Astrocyte (in vitro differentiated cells and primary cell): ENCODE data around the gene WNT3A. TPM values are rescaled to one million over a fixed set of nuclear protein-coding genes. Genes with fewer than 3 reads are reported as not detected.

Experiments
- DNase-seq: peaks from one replicate; pipeline ENCODE4 v3.0.0-alpha.2; 2010; ENCODE audit warnings: low read depth
- FAIRE-seq: peaks from 2 replicates; lab custom pipeline; 2011; peaks lifted over from hg19 to GRCh38; lab: Jason Lieb, UNC
- H2AFZ ChIP-seq: 2 replicates; pipeline ENCODE4 v1.6.0; 2012; ENCODE audit warnings: low read depth, low read length, inconsistent platforms
- H3K27ac ChIP-seq: 2 replicates; pipeline ENCODE4 v1.5.1; 2011; ENCODE audit warnings: low read depth, low read length, inconsistent platforms
- H3K27me3 ChIP-seq: 2 replicates; pipeline ENCODE4 v1.6.0; 2011; ENCODE audit warnings: low read length, inconsistent platforms; ENCODE audit not compliant: insufficient read depth
- H3K36me3 ChIP-seq: 2 replicates; pipeline ENCODE4 v1.5.1; 2011; ENCODE audit warnings: low read length, inconsistent platforms; ENCODE audit not compliant: insufficient read depth
- H3K4me1 ChIP-seq: 2 replicates; pipeline ENCODE4 v1.5.1; 2011; ENCODE audit warnings: low read length, inconsistent platforms; ENCODE audit not compliant: insufficient read depth
- H3K4me2 ChIP-seq: 2 replicates; pipeline ENCODE4 v1.6.0; 2012; ENCODE audit warnings: low read length, inconsistent platforms
- H3K4me3 ChIP-seq: 2 replicates; pipeline ENCODE4 v1.5.1; 2011; ENCODE audit warnings: low read depth, mild to moderate bottlenecking, low read length, inconsistent platforms; ENCODE audit not compliant: insufficient read depth
- H3K79me2 ChIP-seq: 2 replicates; pipeline ENCODE4 v1.6.0; 2012; ENCODE audit warnings: mild to moderate bottlenecking, low read length, inconsistent platforms; ENCODE audit not compliant: insufficient read depth
- H3K9ac ChIP-seq: 2 replicates; pipeline ENCODE4 v1.6.0; 2012; ENCODE audit warnings: mild to moderate bottlenecking, low read length, inconsistent platforms
- H3K9me3 ChIP-seq: 2 replicates; pipeline ENCODE4 v1.5.1; 2012; ENCODE audit warnings: low read depth, mild to moderate bottlenecking, low read length, inconsistent platforms; ENCODE audit not compliant: insufficient read depth
- H4K20me1 ChIP-seq: 2 replicates; pipeline ENCODE4 v1.6.0; 2012; ENCODE audit warnings: low read length, inconsistent platforms; ENCODE audit not compliant: insufficient read depth
- H3K27ac Mint-ChIP-seq: one replicate; pipeline ENCODE4 v1.8.0; 2021; ENCODE audit warnings: mild to moderate bottlenecking, mixed read lengths; ENCODE audit not compliant: unreplicated experiment
- H3K27me3 Mint-ChIP-seq: one replicate; pipeline ENCODE4 v1.8.0; 2021; ENCODE audit warnings: low read depth, mixed read lengths; ENCODE audit not compliant: unreplicated experiment
- H3K36me3 Mint-ChIP-seq: one replicate; pipeline ENCODE4 v1.8.0; 2021; ENCODE audit warnings: low read depth, mixed read lengths; ENCODE audit not compliant: unreplicated experiment
- H3K4me1 Mint-ChIP-seq: one replicate; pipeline ENCODE4 v1.8.0; 2021; ENCODE audit warnings: low read depth, mixed read lengths; ENCODE audit not compliant: unreplicated experiment
- H3K4me3 Mint-ChIP-seq: one replicate; pipeline ENCODE4 v1.8.0; 2021; ENCODE audit warnings: mild to moderate bottlenecking, moderate library complexity, mixed read lengths; ENCODE audit not compliant: unreplicated experiment
- H3K9me3 Mint-ChIP-seq: one replicate; pipeline ENCODE4 v1.8.0; 2021; ENCODE audit warnings: mild to moderate bottlenecking, mixed read lengths; ENCODE audit not compliant: unreplicated experiment
- EZH2 ChIP-seq: IDR thresholded peaks from 2 replicates; pipeline ENCODE4 v1.6.1; 2012; ENCODE audit warnings: mild to moderate bottlenecking, low read length, inconsistent platforms; ENCODE audit not compliant: insufficient read depth
- total RNA-seq: library from RNA; stranded (reverse); gene quantifications from 2 replicates; pipeline ENCODE4 v1.2.1, GENCODE V29; 2021
- TF ChIP-seq, protein P1 (sequence below): IDR thresholded peaks from 2 replicates; pipeline ENCODE4 v1.5.1; 2011; ENCODE audit warnings: low read depth, mild to moderate bottlenecking, inconsistent platforms, low read length, moderate library complexity; ENCODE audit not compliant: insufficient read depth

Gene WNT3A
- total RNA-seq, 1 donor from 2014 or later, result not detected

GRCh38 chr1:228074954-228075730 lies 68.3 kb downstream of the WNT3A start:
- H3K9me3 ChIP-seq, result no peaks in the 10 kb centered on the region
- TF ChIP-seq EZH2, result no peak
- TF ChIP-seq, protein P1, sequence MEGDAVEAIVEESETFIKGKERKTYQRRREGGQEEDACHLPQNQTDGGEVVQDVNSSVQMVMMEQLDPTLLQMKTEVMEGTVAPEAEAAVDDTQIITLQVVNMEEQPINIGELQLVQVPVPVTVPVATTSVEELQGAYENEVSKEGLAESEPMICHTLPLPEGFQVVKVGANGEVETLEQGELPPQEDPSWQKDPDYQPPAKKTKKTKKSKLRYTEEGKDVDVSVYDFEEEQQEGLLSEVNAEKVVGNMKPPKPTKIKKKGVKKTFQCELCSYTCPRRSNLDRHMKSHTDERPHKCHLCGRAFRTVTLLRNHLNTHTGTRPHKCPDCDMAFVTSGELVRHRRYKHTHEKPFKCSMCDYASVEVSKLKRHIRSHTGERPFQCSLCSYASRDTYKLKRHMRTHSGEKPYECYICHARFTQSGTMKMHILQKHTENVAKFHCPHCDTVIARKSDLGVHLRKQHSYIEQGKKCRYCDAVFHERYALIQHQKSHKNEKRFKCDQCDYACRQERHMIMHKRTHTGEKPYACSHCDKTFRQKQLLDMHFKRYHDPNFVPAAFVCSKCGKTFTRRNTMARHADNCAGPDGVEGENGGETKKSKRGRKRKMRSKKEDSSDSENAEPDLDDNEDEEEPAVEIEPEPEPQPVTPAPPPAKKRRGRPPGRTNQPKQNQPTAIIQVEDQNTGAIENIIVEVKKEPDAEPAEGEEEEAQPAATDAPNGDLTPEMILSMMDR, result no peak
- H4K20me1 ChIP-seq, result peaks cover 36% of the 10 kb centered on the region
- no peak overlapping the region for H3K4me3 Mint-ChIP-seq
- H3K4me2 ChIP-seq, result no peak overlapping the region
- no peak overlapping the region for H2AFZ ChIP-seq
- no peak overlapping the region for H3K27ac ChIP-seq
- H3K4me1 ChIP-seq, result no peaks in the 10 kb centered on the region
- H3K4me1 Mint-ChIP-seq, result no peaks in the 10 kb centered on the region
- FAIRE-seq, result no peak
- H3K9me3 Mint-ChIP-seq, result peaks cover 4% of the 10 kb centered on the region
- H3K9ac ChIP-seq, result no peak overlapping the region
- H3K4me3 ChIP-seq, result no peak overlapping the region
- H3K27me3 ChIP-seq, result no peaks in the 10 kb centered on the region
- peaks cover 41% of the 10 kb centered on the region for H3K27me3 Mint-ChIP-seq
- H3K27ac Mint-ChIP-seq, result no peak overlapping the region
- no peaks in the 10 kb centered on the region for H3K36me3 ChIP-seq
- H3K36me3 Mint-ChIP-seq, result no peaks in the 10 kb centered on the region
- peaks cover 6% of the 10 kb centered on the region for H3K79me2 ChIP-seq
- DNase-seq, result no peak

GRCh38 chr1:228075801-228076271 lies 69.0 kb downstream of the WNT3A start:
- H3K27me3 Mint-ChIP-seq, result peaks cover 41% of the 10 kb centered on the region

More at GRCh38 chr1:228075801-228076271, 69.0 kb downstream of the WNT3A start:
- Histone ChIP-seq H3K4me3 (no peak overlapping the region), H4K20me1 (peaks cover 39% of the 10 kb centered on the region), H3K27me3 (no peaks in the 10 kb centered on the region), H3K4me1 (no peaks in the 10 kb centered on the region), H3K9ac (no peak overlapping the region), H3K4me2 (no peak overlapping the region), H2AFZ (no peak overlapping the region), H3K79me2 (peaks cover 6% of the 10 kb centered on the region), H3K36me3 (no peaks in the 10 kb centered on the region), H3K27ac (no peak overlapping the region), H3K9me3 (no peaks in the 10 kb centered on the region)
- H3K9me3 Mint-ChIP-seq, result peaks cover 4% of the 10 kb centered on the region
- TF ChIP-seq, protein P1, result no peak
- no peak for TF ChIP-seq EZH2
- no peak overlapping the region for H3K27ac Mint-ChIP-seq
- H3K36me3 Mint-ChIP-seq, result no peaks in the 10 kb centered on the region
- no peak overlapping the region for H3K4me3 Mint-ChIP-seq
- FAIRE-seq (no peak), DNase-seq (no peak)
- H3K4me1 Mint-ChIP-seq, result no peaks in the 10 kb centered on the region
